Astrocyte (in vitro differentiated cells and primary cell): ENCODE data around the gene MEIS3. TPM values are rescaled to one million over a fixed set of nuclear protein-coding genes. Genes with fewer than 3 reads are reported as not detected.

ENCODE experiments used
- DNase-seq: peaks from one replicate; pipeline ENCODE4 v3.0.0-alpha.2; 2010; ENCODE audit warnings: low read depth
- FAIRE-seq: peaks from 2 replicates; lab custom pipeline; 2011; peaks lifted over from hg19 to GRCh38; lab: Jason Lieb, UNC
- H2AFZ ChIP-seq: 2 replicates; pipeline ENCODE4 v1.6.0; 2012; ENCODE audit warnings: low read depth, low read length, inconsistent platforms
- H3K27ac ChIP-seq: 2 replicates; pipeline ENCODE4 v1.5.1; 2011; ENCODE audit warnings: low read depth, low read length, inconsistent platforms
- H3K27me3 ChIP-seq: 2 replicates; pipeline ENCODE4 v1.6.0; 2011; ENCODE audit warnings: low read length, inconsistent platforms; ENCODE audit not compliant: insufficient read depth
- H3K36me3 ChIP-seq: 2 replicates; pipeline ENCODE4 v1.5.1; 2011; ENCODE audit warnings: low read length, inconsistent platforms; ENCODE audit not compliant: insufficient read depth
- H3K4me1 ChIP-seq: 2 replicates; pipeline ENCODE4 v1.5.1; 2011; ENCODE audit warnings: low read length, inconsistent platforms; ENCODE audit not compliant: insufficient read depth
- H3K4me2 ChIP-seq: 2 replicates; pipeline ENCODE4 v1.6.0; 2012; ENCODE audit warnings: low read length, inconsistent platforms
- H3K4me3 ChIP-seq: 2 replicates; pipeline ENCODE4 v1.5.1; 2011; ENCODE audit warnings: low read depth, mild to moderate bottlenecking, low read length, inconsistent platforms; ENCODE audit not compliant: insufficient read depth
- H3K79me2 ChIP-seq: 2 replicates; pipeline ENCODE4 v1.6.0; 2012; ENCODE audit warnings: mild to moderate bottlenecking, low read length, inconsistent platforms; ENCODE audit not compliant: insufficient read depth
- H3K9ac ChIP-seq: 2 replicates; pipeline ENCODE4 v1.6.0; 2012; ENCODE audit warnings: mild to moderate bottlenecking, low read length, inconsistent platforms
- H3K9me3 ChIP-seq: 2 replicates; pipeline ENCODE4 v1.5.1; 2012; ENCODE audit warnings: low read depth, mild to moderate bottlenecking, low read length, inconsistent platforms; ENCODE audit not compliant: insufficient read depth
- H4K20me1 ChIP-seq: 2 replicates; pipeline ENCODE4 v1.6.0; 2012; ENCODE audit warnings: low read length, inconsistent platforms; ENCODE audit not compliant: insufficient read depth
- H3K27ac Mint-ChIP-seq: one replicate; pipeline ENCODE4 v1.8.0; 2021; ENCODE audit warnings: mild to moderate bottlenecking, mixed read lengths; ENCODE audit not compliant: unreplicated experiment
- H3K27me3 Mint-ChIP-seq: one replicate; pipeline ENCODE4 v1.8.0; 2021; ENCODE audit warnings: low read depth, mixed read lengths; ENCODE audit not compliant: unreplicated experiment
- H3K36me3 Mint-ChIP-seq: one replicate; pipeline ENCODE4 v1.8.0; 2021; ENCODE audit warnings: low read depth, mixed read lengths; ENCODE audit not compliant: unreplicated experiment
- H3K4me1 Mint-ChIP-seq: one replicate; pipeline ENCODE4 v1.8.0; 2021; ENCODE audit warnings: low read depth, mixed read lengths; ENCODE audit not compliant: unreplicated experiment
- H3K4me3 Mint-ChIP-seq: one replicate; pipeline ENCODE4 v1.8.0; 2021; ENCODE audit warnings: mild to moderate bottlenecking, moderate library complexity, mixed read lengths; ENCODE audit not compliant: unreplicated experiment
- H3K9me3 Mint-ChIP-seq: one replicate; pipeline ENCODE4 v1.8.0; 2021; ENCODE audit warnings: mild to moderate bottlenecking, mixed read lengths; ENCODE audit not compliant: unreplicated experiment
- EZH2 ChIP-seq: IDR thresholded peaks from 2 replicates; pipeline ENCODE4 v1.6.1; 2012; ENCODE audit warnings: mild to moderate bottlenecking, low read length, inconsistent platforms; ENCODE audit not compliant: insufficient read depth
- total RNA-seq: library from RNA; stranded (reverse); gene quantifications from 2 replicates; pipeline ENCODE4 v1.2.1, GENCODE V29; 2021
- TF ChIP-seq, protein P1 (sequence below): IDR thresholded peaks from 2 replicates; pipeline ENCODE4 v1.5.1; 2011; ENCODE audit warnings: low read depth, mild to moderate bottlenecking, inconsistent platforms, low read length, moderate library complexity; ENCODE audit not compliant: insufficient read depth

Gene MEIS3
- total RNA-seq, 1 donor from 2014 or later, result 71.1 TPM

DNA sequence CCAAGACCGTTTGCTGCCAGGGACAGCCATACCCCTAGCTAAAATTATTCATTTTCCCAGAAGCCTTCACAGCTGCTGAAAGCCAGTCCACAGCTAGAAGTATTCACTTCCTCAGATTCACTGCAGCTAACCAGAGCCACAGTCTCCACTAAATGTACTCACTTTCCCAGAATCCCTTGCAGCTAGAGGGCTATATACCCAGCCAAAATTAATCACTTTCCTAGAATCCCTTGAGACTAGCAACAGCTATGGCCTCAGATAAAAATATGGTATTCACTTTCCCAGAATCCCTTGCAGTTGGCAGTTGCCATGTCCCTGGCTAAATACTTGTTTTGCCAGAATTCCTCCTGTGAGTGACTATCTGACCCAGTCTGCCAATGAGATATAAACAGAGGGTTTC is 13.8 kb upstream of the MEIS3 start:
- TF ChIP-seq EZH2, result no peak
- TF ChIP-seq, protein P1, sequence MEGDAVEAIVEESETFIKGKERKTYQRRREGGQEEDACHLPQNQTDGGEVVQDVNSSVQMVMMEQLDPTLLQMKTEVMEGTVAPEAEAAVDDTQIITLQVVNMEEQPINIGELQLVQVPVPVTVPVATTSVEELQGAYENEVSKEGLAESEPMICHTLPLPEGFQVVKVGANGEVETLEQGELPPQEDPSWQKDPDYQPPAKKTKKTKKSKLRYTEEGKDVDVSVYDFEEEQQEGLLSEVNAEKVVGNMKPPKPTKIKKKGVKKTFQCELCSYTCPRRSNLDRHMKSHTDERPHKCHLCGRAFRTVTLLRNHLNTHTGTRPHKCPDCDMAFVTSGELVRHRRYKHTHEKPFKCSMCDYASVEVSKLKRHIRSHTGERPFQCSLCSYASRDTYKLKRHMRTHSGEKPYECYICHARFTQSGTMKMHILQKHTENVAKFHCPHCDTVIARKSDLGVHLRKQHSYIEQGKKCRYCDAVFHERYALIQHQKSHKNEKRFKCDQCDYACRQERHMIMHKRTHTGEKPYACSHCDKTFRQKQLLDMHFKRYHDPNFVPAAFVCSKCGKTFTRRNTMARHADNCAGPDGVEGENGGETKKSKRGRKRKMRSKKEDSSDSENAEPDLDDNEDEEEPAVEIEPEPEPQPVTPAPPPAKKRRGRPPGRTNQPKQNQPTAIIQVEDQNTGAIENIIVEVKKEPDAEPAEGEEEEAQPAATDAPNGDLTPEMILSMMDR, result no peak
- no peak for DNase-seq
- H3K9me3 Mint-ChIP-seq, result peaks cover 4% of the 10 kb centered on the region
- H3K4me1 ChIP-seq, result peaks cover 12% of the 10 kb centered on the region
- peaks cover 7% of the 10 kb centered on the region for H4K20me1 ChIP-seq
- H3K27me3 Mint-ChIP-seq, result peaks cover 19% of the 10 kb centered on the region
- no peak overlapping the region for H2AFZ ChIP-seq
- H3K27me3 ChIP-seq, result peaks cover 10% of the 10 kb centered on the region
- H3K4me3 ChIP-seq, result no peak overlapping the region
- H3K4me1 Mint-ChIP-seq, result peaks cover 2% of the 10 kb centered on the region
- no peak overlapping the region for H3K4me3 Mint-ChIP-seq
- H3K79me2 ChIP-seq, result no peaks in the 10 kb centered on the region
- FAIRE-seq, result no peak
- no peaks in the 10 kb centered on the region for H3K36me3 Mint-ChIP-seq
- H3K9ac ChIP-seq, result no peak overlapping the region
- no peaks in the 10 kb centered on the region for H3K36me3 ChIP-seq
- no peak overlapping the region for H3K27ac Mint-ChIP-seq
- H3K4me2 ChIP-seq, result no peak overlapping the region
- no peak overlapping the region for H3K27ac ChIP-seq
- H3K9me3 ChIP-seq, result no peaks in the 10 kb centered on the region

DNA sequence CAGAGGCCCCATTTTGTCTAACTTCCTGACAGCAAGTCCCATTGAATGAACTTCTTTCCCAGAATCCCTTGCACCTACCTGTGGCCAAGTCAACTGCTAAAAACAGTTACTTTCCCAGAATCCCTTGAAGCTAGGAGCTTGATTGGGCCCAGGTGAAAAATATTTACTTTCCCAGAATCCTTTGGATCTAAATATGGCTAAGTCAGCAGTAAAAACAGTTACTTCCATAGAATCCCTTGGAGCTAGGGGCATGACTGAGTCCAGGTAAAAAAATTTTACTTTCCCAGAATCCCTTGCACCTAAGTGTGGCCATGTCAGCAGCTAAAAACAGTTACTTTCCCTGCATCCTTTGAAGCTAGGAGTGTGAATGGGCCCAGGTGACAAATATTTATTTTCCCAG is 13.2 kb upstream of the MEIS3 start:
- no peak for FAIRE-seq
- no peaks in the 10 kb centered on the region for H3K79me2 ChIP-seq

DNA sequence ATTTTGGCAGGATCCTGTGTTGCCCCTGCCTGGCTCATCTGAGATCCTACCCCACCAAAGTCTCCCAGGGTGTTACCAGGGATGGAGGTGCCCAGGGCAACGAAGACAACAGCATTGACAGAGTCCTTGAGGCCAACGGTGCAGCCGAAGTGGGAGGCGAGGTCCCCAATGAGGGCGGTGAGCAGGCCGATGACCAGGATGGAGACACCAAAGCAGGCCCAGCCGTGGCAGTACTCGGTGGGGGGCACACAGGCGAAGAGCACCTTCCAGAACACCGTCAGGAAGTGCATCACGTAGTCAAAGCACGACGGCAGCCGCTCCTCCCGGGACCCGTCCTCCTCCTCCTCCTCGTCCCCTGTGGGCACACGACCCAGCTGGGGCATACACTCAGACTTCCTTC is 12.8 kb upstream of the MEIS3 start:
- no peaks in the 10 kb centered on the region for H3K79me2 ChIP-seq
- H3K9ac ChIP-seq, result no peak overlapping the region
- H3K36me3 Mint-ChIP-seq, result no peaks in the 10 kb centered on the region
- H3K4me3 ChIP-seq, result no peak overlapping the region
- peaks cover 19% of the 10 kb centered on the region for H3K27me3 Mint-ChIP-seq
- H4K20me1 ChIP-seq, result peaks cover 9% of the 10 kb centered on the region
- H3K36me3 ChIP-seq, result no peaks in the 10 kb centered on the region
- FAIRE-seq (no peak), DNase-seq (no peak)
- no peak for TF ChIP-seq EZH2
- TF ChIP-seq, protein P1, result no peak
- H3K27ac ChIP-seq, result no peak overlapping the region
- no peak overlapping the region for H2AFZ ChIP-seq
- peaks cover 4% of the 10 kb centered on the region for H3K9me3 Mint-ChIP-seq
- no peaks in the 10 kb centered on the region for H3K9me3 ChIP-seq
- H3K27ac Mint-ChIP-seq, result no peak overlapping the region
- peaks cover 16% of the 10 kb centered on the region for H3K4me1 ChIP-seq
- no peak overlapping the region for H3K4me2 ChIP-seq
- H3K4me3 Mint-ChIP-seq, result no peak overlapping the region
- H3K4me1 Mint-ChIP-seq, result peaks cover 2% of the 10 kb centered on the region
- peaks cover 8% of the 10 kb centered on the region for H3K27me3 ChIP-seq

More for the DNA sequence above, 13.2 kb upstream of the MEIS3 start:
- Mint-ChIP-seq H3K27me3 (peaks cover 19% of the 10 kb centered on the region), H3K4me1 (peaks cover 2% of the 10 kb centered on the region), H3K27ac (no peak overlapping the region), H3K9me3 (peaks cover 4% of the 10 kb centered on the region), H3K36me3 (no peaks in the 10 kb centered on the region), H3K4me3 (no peak overlapping the region)
- peaks cover 10% of the 10 kb centered on the region for H3K27me3 ChIP-seq
- H3K27ac ChIP-seq, result no peak overlapping the region
- H3K4me3 ChIP-seq, result no peak overlapping the region
- no peak for DNase-seq
- no peaks in the 10 kb centered on the region for H3K36me3 ChIP-seq
- no peak overlapping the region for H3K9ac ChIP-seq
- TF ChIP-seq EZH2, result no peak
- TF ChIP-seq, protein P1, result no peak
- H3K4me1 ChIP-seq, result peaks cover 16% of the 10 kb centered on the region
- no peaks in the 10 kb centered on the region for H3K9me3 ChIP-seq
- H2AFZ ChIP-seq, result no peak overlapping the region
- H4K20me1 ChIP-seq, result peaks cover 11% of the 10 kb centered on the region
- H3K4me2 ChIP-seq, result no peak overlapping the region
